ENCODE data around the gene ETF1. TPM values are rescaled to one million over a fixed set of nuclear protein-coding genes. Genes with fewer than 3 reads are reported as not detected.

The ETF1 gene
- polyA plus RNA-seq, 1 experiment = 107 TPM

GRCh38 chr5:138506370-138507306, 36.4 kb downstream of the ETF1 start:
- H3K27ac ChIP-seq (ENCODE audit: low read depth, low read length) = no peak overlapping the region
- ChIA-PET CTCF (interaction anchor here (0.7 to 1.4 kb wide), 3 partner anchors 10 to 57 kb away, joined by 3 to 7 read pairs (median 4); partner anchors contain the start of gene EGR1), POLR2A (no interaction called here)
- H3K4me3 ChIP-seq (ENCODE audit: low read depth, low read length) = no peak overlapping the region
- no peaks in the 10 kb centered on the region for H3K27me3 ChIP-seq (ENCODE audit: control insufficient read depth, insufficient read depth, low read length)
- TF ChIP-seq CTCF (IDR thresholded peaks at IDR 0.05; ENCODE audit: low read depth, low read length) = no peak
- no peaks in the 10 kb centered on the region for H3K9me3 ChIP-seq (ENCODE audit: control insufficient read depth, insufficient read depth, low read length)
- DNase-seq (ENCODE audit: low read depth, low spot score) = no peak

- Histone ChIP-seq H3K4me3 (ENCODE audit: low read depth, low read length) (no peak overlapping the region), H3K27ac (ENCODE audit: low read depth, low read length) (no peak overlapping the region), H3K27me3 (ENCODE audit: control insufficient read depth, insufficient read depth, low read length) (no peaks in the 10 kb centered on the region), H3K9me3 (ENCODE audit: control insufficient read depth, insufficient read depth, low read length) (no peaks in the 10 kb centered on the region)
- TF ChIP-seq CTCF (IDR thresholded peaks at IDR 0.05; ENCODE audit: low read depth, low read length) = no peak
- DNase-seq (ENCODE audit: low read depth, low spot score) = no peak
- POLR2A ChIA-PET = interaction anchor here (1.1 to 2.6 kb wide), 2 partner anchors 39 to 56 kb away, joined by 4 to 26 read pairs; partner anchors contain the start of gene EGR1
- CTCF ChIA-PET = interaction anchor here (0.6 to 3.6 kb wide), 12 partner anchors 9 to 833 kb away, joined by 3 to 86 read pairs (median 7); partner anchors contain the start of genes EGR1 and REEP2
Observed at GRCh38 chr5:138504799-138505198, 38.2 kb downstream of the ETF1 start.

- Histone ChIP-seq H3K27ac (ENCODE audit: low read depth, low read length) (peak overlapping the region; percentile 21), H3K9me3 (ENCODE audit: control insufficient read depth, insufficient read depth, low read length) (no peaks in the 10 kb centered on the region), H3K27me3 (ENCODE audit: control insufficient read depth, insufficient read depth, low read length) (no peaks in the 10 kb centered on the region), H3K4me3 (ENCODE audit: low read depth, low read length) (no peak overlapping the region)
- DNase-seq (ENCODE audit: low read depth, low spot score) = peak; percentile 46
- CTCF ChIA-PET = interaction anchor here (0.6 to 3.6 kb wide), 32 partner anchors 10 to 149 kb away, joined by 3 to 86 read pairs (median 6); partner anchors contain the start of genes EGR1, ETF1 and REEP2
- TF ChIP-seq CTCF (IDR thresholded peaks at IDR 0.05; ENCODE audit: low read depth, low read length) = peak; percentile 88
- POLR2A ChIA-PET = interaction anchor here (0.5 to 2.9 kb wide), 5 partner anchors 11 to 91 kb away, joined by 3 to 26 read pairs (median 4); partner anchors contain the start of genes EGR1 and ETF1
Observed at GRCh38 chr5:138503487-138504270, 39.4 kb downstream of the ETF1 start.

GRCh38 chr5:138502521-138502920, 40.5 kb downstream of the ETF1 start:
- POLR2A ChIA-PET = interaction anchor here (2.6 to 2.9 kb wide), 2 partner anchors 37 to 41 kb away, joined by 8 to 26 read pairs; partner anchors contain the start of genes EGR1 and ETF1

More at GRCh38 chr5:138502521-138502920, 40.5 kb downstream of the ETF1 start:
- no peaks in the 10 kb centered on the region for H3K27me3 ChIP-seq (ENCODE audit: control insufficient read depth, insufficient read depth, low read length)
- CTCF ChIA-PET = interaction anchor here (0.8 to 3.6 kb wide), 9 partner anchors 9 to 323 kb away, joined by 3 to 86 read pairs (median 7); partner anchors contain the start of gene EGR1
- DNase-seq (ENCODE audit: low read depth, low spot score) = no peak
- H3K27ac ChIP-seq (ENCODE audit: low read depth, low read length) = no peak overlapping the region
- no peaks in the 10 kb centered on the region for H3K9me3 ChIP-seq (ENCODE audit: control insufficient read depth, insufficient read depth, low read length)
- TF ChIP-seq CTCF (IDR thresholded peaks at IDR 0.05; ENCODE audit: low read depth, low read length) = no peak
- no peak overlapping the region for H3K4me3 ChIP-seq (ENCODE audit: low read depth, low read length)

All from AG04450 (cell line).